ENCODE results near the gene SOD1. TPM values are rescaled to one million over a fixed set of nuclear protein-coding genes. Genes with fewer than 3 reads are reported as not detected.

The SOD1 gene
- total RNA-seq, 1 experiment from 2014 or later = 288 TPM

- Histone ChIP-seq H3K4me3 (no peak overlapping the region), H3K9me2 (ENCODE audit: insufficient read depth) (no peaks in the 10 kb centered on the region), H3K27ac (no peak overlapping the region), H3F3A (ENCODE audit: insufficient read depth, low read depth) (no peaks in the 10 kb centered on the region), H2AFZ (no peak overlapping the region), H3K4me2 (no peak overlapping the region), H3K36me3 (ENCODE audit: low read depth) (no peaks in the 10 kb centered on the region), H3K4me1 (replicated peaks; ENCODE audit: insufficient read depth) (no peaks in the 10 kb centered on the region), H3K9me3 (ENCODE audit: insufficient read depth, low read depth) (no peaks in the 10 kb centered on the region), H3K79me2 (ENCODE audit: low read depth) (peaks cover 89% of the 10 kb centered on the region), H3K27me3 (ENCODE audit: insufficient read depth, low read depth) (no peaks in the 10 kb centered on the region), H4K20me1 (ENCODE audit: insufficient read depth) (peaks cover 45% of the 10 kb centered on the region)
- intact Hi-C loops (cut with micrococcal nuclease; ENCODE audit: unreplicated experiment) = no loop called here
- ChIA-PET POLR2A (ENCODE audit: unreplicated experiment) (no interaction called here), CTCF (no interaction called here)
- no TSS peak for BruUV-seq (replicated peaks)
- TF ChIP-seq EZH2 (IDR thresholded peaks at IDR 0.05; ENCODE audit: low read depth) (no peak), CTCF (conservative IDR thresholded peaks at IDR 0.05) (no peak)
- DNase-seq = no peak
Observed at GRCh38 chr21:31708541-31708940, 49.0 kb downstream of the SOD1 start.

- CTCF ChIA-PET = no interaction called here
Observed at GRCh38 chr21:31710586-31710985, 51.1 kb downstream of the SOD1 start.

GRCh38 chr21:31711326-31711725 is 51.8 kb downstream of the SOD1 start:
- peaks cover 56% of the 10 kb centered on the region for H4K20me1 ChIP-seq (ENCODE audit: insufficient read depth)
- BruUV-seq (replicated peaks) = no TSS peak
- no peaks in the 10 kb centered on the region; the same call in 1 of the 2 replicates for H3F3A ChIP-seq (ENCODE audit: insufficient read depth, low read depth)
- CTCF ChIA-PET = no interaction called here
- H3K27ac ChIP-seq = no peak overlapping the region
- TF ChIP-seq CTCF (conservative IDR thresholded peaks at IDR 0.05) (no peak), EZH2 (IDR thresholded peaks at IDR 0.05; ENCODE audit: low read depth) (no peak)
- no peaks in the 10 kb centered on the region for H3K27me3 ChIP-seq (ENCODE audit: insufficient read depth, low read depth)
- no peak for DNase-seq
- no peak overlapping the region for H3K4me2 ChIP-seq
- H3K9me3 ChIP-seq (ENCODE audit: insufficient read depth, low read depth) = no peaks in the 10 kb centered on the region
- no peaks in the 10 kb centered on the region for H3K9me2 ChIP-seq (ENCODE audit: insufficient read depth)
- H3K79me2 ChIP-seq (ENCODE audit: low read depth) = peaks cover 100% of the 10 kb centered on the region
- no peaks in the 10 kb centered on the region for H3K4me1 ChIP-seq (replicated peaks; ENCODE audit: insufficient read depth)
- intact Hi-C loops (cut with micrococcal nuclease; ENCODE audit: unreplicated experiment) = no loop called here
- H3K4me3 ChIP-seq = no peak overlapping the region
- POLR2A ChIA-PET (ENCODE audit: unreplicated experiment) = no interaction called here
- no peak overlapping the region for H2AFZ ChIP-seq
- peaks cover 2% of the 10 kb centered on the region; the same call in 1 of the 2 replicates for H3K36me3 ChIP-seq (ENCODE audit: low read depth)

More at GRCh38 chr21:31710586-31710985, 51.1 kb downstream of the SOD1 start:
- Histone ChIP-seq H3K27me3 (ENCODE audit: insufficient read depth, low read depth) (no peaks in the 10 kb centered on the region), H2AFZ (no peak overlapping the region), H3K4me2 (no peak overlapping the region), H3K4me3 (no peak overlapping the region), H3K27ac (no peak overlapping the region), H3K36me3 (ENCODE audit: low read depth) (no peaks in the 10 kb centered on the region), H3K4me1 (replicated peaks; ENCODE audit: insufficient read depth) (no peaks in the 10 kb centered on the region), H4K20me1 (ENCODE audit: insufficient read depth) (peaks cover 58% of the 10 kb centered on the region), H3K9me3 (ENCODE audit: insufficient read depth, low read depth) (no peaks in the 10 kb centered on the region), H3K79me2 (ENCODE audit: low read depth) (peaks cover 100% of the 10 kb centered on the region), H3F3A (ENCODE audit: insufficient read depth, low read depth) (no peaks in the 10 kb centered on the region; the same call in 1 of the 2 replicates), H3K9me2 (ENCODE audit: insufficient read depth) (no peaks in the 10 kb centered on the region)
- TF ChIP-seq EZH2 (IDR thresholded peaks at IDR 0.05; ENCODE audit: low read depth) (no peak), CTCF (conservative IDR thresholded peaks at IDR 0.05) (no peak)
- DNase-seq = no peak
- POLR2A ChIA-PET (ENCODE audit: unreplicated experiment) = no interaction called here
- intact Hi-C loops (cut with micrococcal nuclease; ENCODE audit: unreplicated experiment) = no loop called here
- BruUV-seq (replicated peaks) = no TSS peak
